ENCODE measurements around the gene PEX6. TPM values are rescaled to one million over a fixed set of nuclear protein-coding genes. Genes with fewer than 3 reads are reported as not detected.
A peak's percentile ranks its signal among the peaks of the same experiment; 100 is the strongest.

Gene PEX6
- total and polyA plus RNA-seq, 2 of the 13 experiments (the other 11 are each of a cell fraction or from before 2014, with no cell fraction given): 5.1 to 6.7 TPM

DNA sequence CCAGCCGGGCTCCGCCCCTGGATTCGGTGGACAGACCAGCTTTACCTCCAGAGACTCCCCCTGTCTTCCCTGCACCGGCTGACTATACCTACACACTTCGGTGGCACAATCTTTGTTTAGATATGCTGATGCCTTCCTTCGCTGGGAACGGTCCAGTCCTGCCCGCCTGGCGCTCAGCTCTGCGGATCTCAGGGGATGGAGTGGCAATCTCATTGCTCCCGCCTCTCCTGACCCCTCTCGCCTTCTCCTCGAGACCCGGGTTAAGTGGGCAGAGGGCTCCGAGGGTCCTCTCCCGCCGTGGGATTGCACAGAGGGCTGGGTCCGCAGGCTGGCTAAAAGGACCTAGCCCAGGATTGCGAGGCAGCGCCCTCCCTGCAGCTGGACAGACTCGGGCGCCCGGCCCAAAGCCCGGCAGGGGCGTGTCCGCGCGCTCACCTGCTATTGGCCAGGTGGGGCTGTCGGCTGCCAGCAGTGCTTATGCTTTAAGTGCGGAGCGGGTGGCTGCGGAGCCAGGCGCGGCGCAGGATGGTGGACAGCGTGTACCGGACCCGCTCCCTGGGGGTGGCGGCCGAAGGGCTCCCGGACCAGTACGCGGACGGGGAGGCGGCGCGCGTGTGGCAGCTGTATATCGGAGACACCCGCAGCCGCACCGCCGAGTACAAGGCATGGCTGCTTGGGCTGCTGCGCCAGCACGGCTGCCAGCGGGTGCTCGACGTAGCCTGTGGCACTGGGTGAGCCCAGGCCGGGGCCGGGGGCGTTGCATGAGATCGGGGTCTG, 18.6 kb downstream of the PEX6 start, which contains the start of gene GNMT (continued):
- TF ChIP-seq, protein P1, sequence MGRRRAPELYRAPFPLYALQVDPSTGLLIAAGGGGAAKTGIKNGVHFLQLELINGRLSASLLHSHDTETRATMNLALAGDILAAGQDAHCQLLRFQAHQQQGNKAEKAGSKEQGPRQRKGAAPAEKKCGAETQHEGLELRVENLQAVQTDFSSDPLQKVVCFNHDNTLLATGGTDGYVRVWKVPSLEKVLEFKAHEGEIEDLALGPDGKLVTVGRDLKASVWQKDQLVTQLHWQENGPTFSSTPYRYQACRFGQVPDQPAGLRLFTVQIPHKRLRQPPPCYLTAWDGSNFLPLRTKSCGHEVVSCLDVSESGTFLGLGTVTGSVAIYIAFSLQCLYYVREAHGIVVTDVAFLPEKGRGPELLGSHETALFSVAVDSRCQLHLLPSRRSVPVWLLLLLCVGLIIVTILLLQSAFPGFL (CRISPR knock-in tag; IDR thresholded peaks at IDR 0.05): no peak
- TF ChIP-seq ZNF263 (CRISPR knock-in tag; IDR thresholded peaks at IDR 0.05) (no peak), TARDBP (CRISPR knock-in tag; IDR thresholded peaks at IDR 0.05) (peak; percentile 85), ZFP90 (CRISPR knock-in tag; IDR thresholded peaks at IDR 0.05; ENCODE audit: borderline replicate concordance) (no peak; the same call in none of the 2 replicates), NONO (IDR thresholded peaks at IDR 0.05) (no peak), NONO (CRISPR knock-in tag; conservative IDR thresholded peaks at IDR 0.05) (peak; percentile 86), SIX1 (CRISPR knock-in tag; IDR thresholded peaks at IDR 0.05; ENCODE audit: borderline replicate concordance) (no peak), SNRNP70 (IDR thresholded peaks at IDR 0.05; ENCODE audit: low read depth, low read length) (no peak), CCAR2 (optimal IDR thresholded peaks at IDR 0.05; ENCODE audit: low read depth, low read length) (no peak), KDM1A (CRISPR knock-in tag; IDR thresholded peaks at IDR 0.05) (no peak), ZNF616 (CRISPR knock-in tag; IDR thresholded peaks at IDR 0.05; ENCODE audit: low read depth) (peak; percentile 32; the same call in 1 of the 2 replicates), FOXM1 (CRISPR knock-in tag; IDR thresholded peaks at IDR 0.05) (peak; percentile 44; the same call in 1 of the 2 replicates), GZF1 (CRISPR knock-in tag; IDR thresholded peaks at IDR 0.05) (peak; percentile 85; the same call in 1 of the 2 replicates), ZNF660 (CRISPR knock-in tag; IDR thresholded peaks at IDR 0.05; ENCODE audit: borderline replicate concordance, low read depth) (no peak), KAT8 (CRISPR knock-in tag; IDR thresholded peaks at IDR 0.05) (peak; percentile 66; the same call in 1 of the 2 replicates), ZNF780A (CRISPR knock-in tag; IDR thresholded peaks at IDR 0.05) (no peak), SOX5 (CRISPR knock-in tag; IDR thresholded peaks at IDR 0.05; ENCODE audit: borderline replicate concordance) (no peak), THAP11 (CRISPR knock-in tag; IDR thresholded peaks at IDR 0.05) (0 out of 2 replicates have a peak, but pooled peaks have one; percentile 33)
- TF ChIP-seq, protein P2, sequence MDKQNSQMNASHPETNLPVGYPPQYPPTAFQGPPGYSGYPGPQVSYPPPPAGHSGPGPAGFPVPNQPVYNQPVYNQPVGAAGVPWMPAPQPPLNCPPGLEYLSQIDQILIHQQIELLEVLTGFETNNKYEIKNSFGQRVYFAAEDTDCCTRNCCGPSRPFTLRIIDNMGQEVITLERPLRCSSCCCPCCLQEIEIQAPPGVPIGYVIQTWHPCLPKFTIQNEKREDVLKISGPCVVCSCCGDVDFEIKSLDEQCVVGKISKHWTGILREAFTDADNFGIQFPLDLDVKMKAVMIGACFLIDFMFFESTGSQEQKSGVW (CRISPR knock-in tag; IDR thresholded peaks at IDR 0.05; ENCODE audit: borderline replicate concordance): no peak
- TF ChIP-seq, protein P3, sequence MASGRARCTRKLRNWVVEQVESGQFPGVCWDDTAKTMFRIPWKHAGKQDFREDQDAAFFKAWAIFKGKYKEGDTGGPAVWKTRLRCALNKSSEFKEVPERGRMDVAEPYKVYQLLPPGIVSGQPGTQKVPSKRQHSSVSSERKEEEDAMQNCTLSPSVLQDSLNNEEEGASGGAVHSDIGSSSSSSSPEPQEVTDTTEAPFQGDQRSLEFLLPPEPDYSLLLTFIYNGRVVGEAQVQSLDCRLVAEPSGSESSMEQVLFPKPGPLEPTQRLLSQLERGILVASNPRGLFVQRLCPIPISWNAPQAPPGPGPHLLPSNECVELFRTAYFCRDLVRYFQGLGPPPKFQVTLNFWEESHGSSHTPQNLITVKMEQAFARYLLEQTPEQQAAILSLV (CRISPR knock-in tag; IDR thresholded peaks at IDR 0.05; ENCODE audit: borderline replicate concordance): peak; percentile 14; the same call in 1 of the 2 replicates
- TF ChIP-seq, protein P4, sequence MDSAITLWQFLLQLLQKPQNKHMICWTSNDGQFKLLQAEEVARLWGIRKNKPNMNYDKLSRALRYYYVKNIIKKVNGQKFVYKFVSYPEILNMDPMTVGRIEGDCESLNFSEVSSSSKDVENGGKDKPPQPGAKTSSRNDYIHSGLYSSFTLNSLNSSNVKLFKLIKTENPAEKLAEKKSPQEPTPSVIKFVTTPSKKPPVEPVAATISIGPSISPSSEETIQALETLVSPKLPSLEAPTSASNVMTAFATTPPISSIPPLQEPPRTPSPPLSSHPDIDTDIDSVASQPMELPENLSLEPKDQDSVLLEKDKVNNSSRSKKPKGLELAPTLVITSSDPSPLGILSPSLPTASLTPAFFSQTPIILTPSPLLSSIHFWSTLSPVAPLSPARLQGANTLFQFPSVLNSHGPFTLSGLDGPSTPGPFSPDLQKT (CRISPR knock-in tag; IDR thresholded peaks at IDR 0.05; ENCODE audit: borderline replicate concordance): no peak; the same call in 1 of the 2 replicates
- TF ChIP-seq, protein P5, sequence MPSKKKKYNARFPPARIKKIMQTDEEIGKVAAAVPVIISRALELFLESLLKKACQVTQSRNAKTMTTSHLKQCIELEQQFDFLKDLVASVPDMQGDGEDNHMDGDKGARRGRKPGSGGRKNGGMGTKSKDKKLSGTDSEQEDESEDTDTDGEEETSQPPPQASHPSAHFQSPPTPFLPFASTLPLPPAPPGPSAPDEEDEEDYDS (CRISPR knock-in tag; IDR thresholded peaks at IDR 0.05): peak; percentile 85
- TF ChIP-seq, protein P6, sequence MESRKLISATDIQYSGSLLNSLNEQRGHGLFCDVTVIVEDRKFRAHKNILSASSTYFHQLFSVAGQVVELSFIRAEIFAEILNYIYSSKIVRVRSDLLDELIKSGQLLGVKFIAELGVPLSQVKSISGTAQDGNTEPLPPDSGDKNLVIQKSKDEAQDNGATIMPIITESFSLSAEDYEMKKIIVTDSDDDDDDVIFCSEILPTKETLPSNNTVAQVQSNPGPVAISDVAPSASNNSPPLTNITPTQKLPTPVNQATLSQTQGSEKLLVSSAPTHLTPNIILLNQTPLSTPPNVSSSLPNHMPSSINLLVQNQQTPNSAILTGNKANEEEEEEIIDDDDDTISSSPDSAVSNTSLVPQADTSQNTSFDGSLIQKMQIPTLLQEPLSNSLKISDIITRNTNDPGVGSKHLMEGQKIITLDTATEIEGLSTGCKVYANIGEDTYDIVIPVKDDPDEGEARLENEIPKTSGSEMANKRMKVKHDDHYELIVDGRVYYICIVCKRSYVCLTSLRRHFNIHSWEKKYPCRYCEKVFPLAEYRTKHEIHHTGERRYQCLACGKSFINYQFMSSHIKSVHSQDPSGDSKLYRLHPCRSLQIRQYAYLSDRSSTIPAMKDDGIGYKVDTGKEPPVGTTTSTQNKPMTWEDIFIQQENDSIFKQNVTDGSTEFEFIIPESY (CRISPR knock-in tag; IDR thresholded peaks at IDR 0.05): no peak

Data from HepG2 (cell line).